Keratinocyte (primary cell): ENCODE results near the gene ATF6. TPM values are rescaled to one million over a fixed set of nuclear protein-coding genes. Genes with fewer than 3 reads are reported as not detected.

Experiments used
- DNase-seq: peaks from one replicate; pipeline ENCODE4 v3.0.0-alpha.2; 2011; ENCODE audit warnings: low read depth, missing footprints, low spot score
- FAIRE-seq: peaks from 2 replicates; lab custom pipeline; 2011; peaks lifted over from hg19 to GRCh38; lab: Jason Lieb, UNC
- H2AFZ ChIP-seq: 2 replicates; pipeline ENCODE4 v1.6.0; 2012; ENCODE audit warnings: low read length, control low read depth, inconsistent platforms; ENCODE audit not compliant: control insufficient read depth
- H3K27ac ChIP-seq: 2 replicates; pipeline ENCODE4 v1.5.1; 2011; ENCODE audit warnings: low read length; ENCODE audit not compliant: control insufficient read depth, insufficient read depth
- H3K27me3 ChIP-seq: 3 replicates; pipeline ENCODE4 v1.6.0; 2011; ENCODE audit warnings: low read length; ENCODE audit not compliant: control insufficient read depth, insufficient read depth; ENCODE audit errors: extremely low read depth
- H3K36me3 ChIP-seq, 2 experiments: 2 replicates in 1 of 2; 3 replicates in 1 of 2; pipeline ENCODE4 v1.5.1; 2011; ENCODE audit warnings: low read length in 2 of 2, mild to moderate bottlenecking in 1 of 2; ENCODE audit not compliant: control insufficient read depth in 2 of 2, insufficient read depth in 2 of 2; ENCODE audit errors: extremely low read depth in 1 of 2
- H3K4me1 ChIP-seq: 3 replicates; pipeline ENCODE4 v1.5.1; 2011; ENCODE audit warnings: low read length; ENCODE audit not compliant: control insufficient read depth, insufficient read depth; ENCODE audit errors: extremely low read depth
- H3K4me2 ChIP-seq: 3 replicates; pipeline ENCODE4 v1.6.0; 2011; ENCODE audit warnings: low read depth, low read length; ENCODE audit not compliant: control insufficient read depth, insufficient read depth; ENCODE audit errors: extremely low read depth
- H3K4me3 ChIP-seq, 3 experiments: fragments of 200-600 bp in 1 of 3; sonication (generic) in 1 of 3; 2 replicates in 2 of 3; 3 replicates in 1 of 3; pipeline ENCODE4 v1.5.1; 2011 to 2016; ENCODE audit warnings: low read length in 3 of 3, mild to moderate bottlenecking in 3 of 3, control low read depth in 2 of 3, inconsistent platforms in 1 of 3, low read depth in 1 of 3, mixed read lengths in 1 of 3, mixed run types in 1 of 3, moderate library complexity in 1 of 3; ENCODE audit not compliant: control insufficient read depth in 2 of 3, insufficient read depth in 2 of 3; ENCODE audit errors: extremely low read depth in 1 of 3
- H3K79me2 ChIP-seq: 2 replicates; pipeline ENCODE4 v1.6.0; 2012; ENCODE audit warnings: low read length; ENCODE audit not compliant: control insufficient read depth, insufficient read depth
- H3K9ac ChIP-seq: 3 replicates; pipeline ENCODE4 v1.6.0; 2011; ENCODE audit warnings: low read length; ENCODE audit not compliant: control insufficient read depth, insufficient read depth; ENCODE audit errors: extremely low read depth
- H3K9me1 ChIP-seq: 3 replicates; pipeline ENCODE4 v1.6.0; 2011; ENCODE audit warnings: low read length; ENCODE audit not compliant: control insufficient read depth, insufficient read depth; ENCODE audit errors: extremely low read depth
- H3K9me3 ChIP-seq: 2 replicates; pipeline ENCODE4 v1.5.1; 2012; ENCODE audit warnings: low read depth, low read length; ENCODE audit not compliant: control insufficient read depth
- H4K20me1 ChIP-seq: 3 replicates; pipeline ENCODE4 v1.6.0; 2011; ENCODE audit warnings: low read length; ENCODE audit not compliant: control insufficient read depth, insufficient read depth; ENCODE audit errors: extremely low read depth
- CTCF ChIP-seq, 3 experiments: IDR thresholded peaks in 1 of 3; conservative IDR thresholded peaks in 1 of 3; optimal IDR thresholded peaks in 1 of 3; 2 replicates in 2 of 3; 3 replicates in 1 of 3; pipeline versions ENCODE3 to v1.5.1; 2011; ENCODE audit warnings: low read length in 3 of 3, mild to moderate bottlenecking in 3 of 3, moderate library complexity in 2 of 3, control low read depth in 1 of 3, inconsistent platforms in 1 of 3; ENCODE audit not compliant: insufficient read depth in 2 of 3; ENCODE audit errors: extremely low read depth in 1 of 3
- EZH2 ChIP-seq: IDR thresholded peaks from one replicate; pipeline ENCODE4 v1.6.1; 2012; ENCODE audit warnings: inconsistent platforms, mild to moderate bottlenecking, low read length, moderate library complexity
- dilution Hi-C: fragments of 300-500 bp; cut with MboI; formaldehyde crosslinking; loops from one replicate; pipeline ENCODE4 v1.7.0; 2020; ENCODE audit warnings: low sequenced_read_pairs; ENCODE audit not compliant: extremely low pct_ligation_motif_present
- polyA plus RNA-seq, 5 experiments: library from polyadenylated mRNA; depleted of rRNA in 3 of 5; stranded (reverse) in 3 of 5; stranded (forward) in 1 of 5; unstranded in 1 of 5; fragments of >200 nt; gene quantifications; 1 replicate in 1 of 5; 2 replicates in 3 of 5; 3 replicates in 1 of 5; pipeline versions ENCODE4 v1.2.1 to v1.2.3, GENCODE V29; 2011 to 2012; ENCODE audit warnings: missing spikeins in 2 of 5, low read depth in 1 of 5, low replicate concordance in 1 of 5

The ATF6 gene
- polyA plus RNA-seq, 1 donor (not counting 4 experiments of a cell fraction or from before 2014, with no cell fraction given), result 19.7 TPM

- Histone ChIP-seq H3K4me3 (no peak overlapping the region), H3K4me2 (no peak overlapping the region), H3K9ac (no peak overlapping the region), H3K9me3 (no peaks in the 10 kb centered on the region), H3K36me3 (peaks cover 0 to 5% of the 10 kb centered on the region in 2 experiments), H3K27ac (no peak overlapping the region), H2AFZ (no peak overlapping the region), H3K9me1 (no peaks in the 10 kb centered on the region), H3K4me1 (no peaks in the 10 kb centered on the region), H4K20me1 (no peaks in the 10 kb centered on the region), H3K27me3 (no peaks in the 10 kb centered on the region), H3K79me2 (no peaks in the 10 kb centered on the region)
- FAIRE-seq, result no peak
- no peak for DNase-seq
- TF ChIP-seq EZH2 (no peak), CTCF (optimal IDR thresholded peaks at IDR 0.05 in 1 of 3, IDR thresholded peaks at IDR 0.05 in 1 of 3, conservative IDR thresholded peaks at IDR 0.05 in 1 of 3; ENCODE audit: extremely low read depth in 1 of 3, insufficient read depth in 2 of 3, low read length in 3 of 3) (no peak)
- dilution Hi-C loops, result no loop called here
Measured at GRCh38 chr1:161782886-161783285, 16.8 kb downstream of the ATF6 start.

GRCh38 chr1:161784968-161785367, 18.8 kb downstream of the ATF6 start:
- H3K79me2 ChIP-seq, result no peaks in the 10 kb centered on the region
- H3K4me2 ChIP-seq, result no peak overlapping the region
- dilution Hi-C loops, result no loop called here
- no peaks in the 10 kb centered on the region for H3K9me1 ChIP-seq
- H3K36me3 ChIP-seq, result peaks cover 0 to 5% of the 10 kb centered on the region in 2 experiments
- TF ChIP-seq CTCF (optimal IDR thresholded peaks at IDR 0.05 in 1 of 3, IDR thresholded peaks at IDR 0.05 in 1 of 3, conservative IDR thresholded peaks at IDR 0.05 in 1 of 3; ENCODE audit: extremely low read depth in 1 of 3, insufficient read depth in 2 of 3, low read length in 3 of 3) (no peak), EZH2 (no peak)
- no peak overlapping the region for H3K4me3 ChIP-seq
- no peaks in the 10 kb centered on the region for H4K20me1 ChIP-seq
- H3K4me1 ChIP-seq, result no peaks in the 10 kb centered on the region
- no peak overlapping the region for H2AFZ ChIP-seq
- no peaks in the 10 kb centered on the region for H3K27me3 ChIP-seq
- DNase-seq, result no peak
- H3K9ac ChIP-seq, result no peak overlapping the region
- no peak overlapping the region for H3K27ac ChIP-seq
- no peaks in the 10 kb centered on the region for H3K9me3 ChIP-seq
- FAIRE-seq, result no peak
